GM19238 (cell line): Measurements from ENCODE around the gene PWWP2B.
A peak's percentile ranks its signal among the peaks of the same experiment; 100 is the strongest.

ENCODE experiments used
- DNase-seq: peaks from one replicate; pipeline ENCODE4 v3.0.0; 2011; ENCODE audit warnings: low spot score; ENCODE audit not compliant: insufficient read length

PWWP2B gene

GRCh38 chr10:132397036-132397541, at the start of gene PWWP2B:
Gene PWWP2B, plus strand, starts transcription at chr10:132397200. Its CDS starts 27 bp downstream, at chr10:132397227.
- peak; percentile 75 for DNase-seq

GRCh38 chr10:132347211-132347930, 49.6 kb upstream of the PWWP2B start:
- no peak for DNase-seq

GRCh38 chr10:132347931-132348267, 49.1 kb upstream of the PWWP2B start:
- DNase-seq = no peak

- no peak for DNase-seq
Observed at GRCh38 chr10:132349766-132350165, 47.2 kb upstream of the PWWP2B start.

- DNase-seq = no peak
Observed at GRCh38 chr10:132350391-132350790, 46.6 kb upstream of the PWWP2B start.

GRCh38 chr10:132350946-132351345, 46.1 kb upstream of the PWWP2B start:
- DNase-seq = no peak

- DNase-seq = no peak
Observed at GRCh38 chr10:132351611-132352010, 45.4 kb upstream of the PWWP2B start.

- peak; percentile 80 for DNase-seq
Observed at GRCh38 chr10:132352462-132353308, 44.3 kb upstream of the PWWP2B start.

GRCh38 chr10:132353456-132354355, 43.3 kb upstream of the PWWP2B start:
- no peak for DNase-seq

GRCh38 chr10:132354356-132355094, 42.5 kb upstream of the PWWP2B start:
- no peak for DNase-seq

- no peak for DNase-seq
Observed at GRCh38 chr10:132355297-132355696, 41.7 kb upstream of the PWWP2B start.

GRCh38 chr10:132355754-132356153, 41.2 kb upstream of the PWWP2B start:
- no peak for DNase-seq

GRCh38 chr10:132356621-132357195, 40.3 kb upstream of the PWWP2B start:
- no peak for DNase-seq

- no peak for DNase-seq
Observed at GRCh38 chr10:132357286-132358058, 39.5 kb upstream of the PWWP2B start.

- no peak for DNase-seq
Observed at GRCh38 chr10:132359305-132360040, 37.5 kb upstream of the PWWP2B start.

GRCh38 chr10:132360766-132361447, 36.1 kb upstream of the PWWP2B start:
- no peak for DNase-seq

- DNase-seq = no peak
Observed at GRCh38 chr10:132361581-132362101, 35.4 kb upstream of the PWWP2B start.

GRCh38 chr10:132362151-132362611, 34.8 kb upstream of the PWWP2B start:
- DNase-seq = no peak
